Vagina (tissue), 2 donors: Measurements from ENCODE around the gene POLDIP3. TPM values are rescaled to one million over a fixed set of nuclear protein-coding genes. Genes with fewer than 3 reads are reported as not detected.

Experiments
- DNase-seq, 2 donors: peaks; one replicate each; pipeline ENCODE4 v3.0.0-alpha.2; 2017; ENCODE audit errors: extremely low spot score in 2 of 2
- H3K27ac ChIP-seq: fragments of 200-600 bp; sonication (generic); one replicate; pipeline ENCODE4 v1.5.1; 2019
- H3K27me3 ChIP-seq: fragments of 200-600 bp; sonication (generic); one replicate; pipeline ENCODE4 v1.5.1; 2019
- H3K36me3 ChIP-seq, 2 donors: fragments of 200-600 bp; sonication (generic); one replicate each; pipeline ENCODE4 v1.5.1; 2017 to 2019
- H3K4me1 ChIP-seq: fragments of 200-600 bp; sonication (generic); one replicate; pipeline ENCODE4 v1.5.1; 2019
- H3K4me3 ChIP-seq, 2 donors: fragments of 200-600 bp; sonication (generic); 1 replicate in 1 of 2; 2 replicates in 1 of 2; pipeline ENCODE4 v1.5.1; 2016 to 2019
- H3K9me3 ChIP-seq: fragments of 200-600 bp; sonication (generic); one replicate; pipeline ENCODE4 v1.5.1; 2019
- POLR2A ChIP-seq, 2 donors: fragments of 450-650 bp; IDR thresholded peaks; one replicate each; pipeline ENCODE4 v1.6.1; 2017; ENCODE audit warnings: antibody characterized with exemption in 2 of 2, mild to moderate bottlenecking in 2 of 2, moderate library complexity in 2 of 2
- POLR2AphosphoS5 ChIP-seq, 2 donors: sonication (generic); formaldehyde crosslinking; IDR thresholded peaks; one replicate each; pipeline ENCODE4 v1.9.0; 2017; ENCODE audit warnings: antibody characterized with exemption in 2 of 2, mild to moderate bottlenecking in 2 of 2, low read depth in 1 of 2; ENCODE audit not compliant: insufficient read depth in 1 of 2
- intact Hi-C: fragments of 100-400 bp; cut with DNase I; formaldehyde crosslinking; loops from one replicate; pipeline ENCODE4 v1.15.1; 2023
- total RNA-seq: library from RNA; depleted of rRNA; stranded (reverse); fragments of >200 nt; gene quantifications from one replicate; pipeline ENCODE4 v1.2.3, GENCODE V29; 2016
- TF ChIP-seq, protein P1 (sequence below), 3 experiments: fragments of 450-650 bp in 2 of 3; fragments of 200-600 bp in 1 of 3; sonication (generic) in 1 of 3; IDR thresholded peaks; one replicate each; pipeline ENCODE4 v1.5.1; 2017 to 2019; ENCODE audit warnings: antibody characterized with exemption in 3 of 3, mild to moderate bottlenecking in 2 of 3, moderate library complexity in 2 of 3

The POLDIP3 gene
- total RNA-seq, 1 donor from 2014 or later = 34.9 TPM

DNA sequence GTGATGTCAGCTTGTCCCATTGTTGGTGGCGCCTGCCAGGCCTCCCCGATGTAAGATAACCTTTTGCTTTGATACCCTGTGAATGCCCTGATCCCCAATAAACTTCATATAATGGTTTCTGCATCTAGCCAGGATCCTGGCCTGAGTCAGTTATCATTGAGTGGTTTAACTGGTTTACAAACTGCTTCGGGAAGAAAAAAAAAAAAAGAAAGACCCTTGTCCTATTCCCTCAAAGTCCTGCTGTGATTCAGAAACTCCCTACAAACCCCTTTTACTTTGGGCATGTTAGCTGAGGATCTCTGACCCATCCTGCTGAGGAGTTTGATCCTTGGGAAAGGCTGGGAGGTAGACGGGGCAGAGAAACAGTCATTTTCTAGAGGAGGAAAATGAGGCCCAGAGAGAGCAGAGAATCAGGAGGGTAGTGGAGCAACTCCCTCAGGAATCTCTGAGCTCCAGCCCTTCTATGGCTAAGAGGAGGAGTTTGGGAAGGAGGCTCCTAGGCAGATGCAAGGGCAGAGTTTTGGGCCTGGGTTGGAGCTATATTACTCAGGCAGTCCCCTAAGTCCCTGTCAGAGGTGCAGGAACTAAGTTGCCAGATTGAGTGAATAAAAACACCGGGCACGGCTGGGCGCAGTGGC is 39.9 kb upstream of the POLDIP3 start:
- Histone ChIP-seq H3K36me3 (no peaks in the 10 kb centered on the region), H3K9me3 (no peaks in the 10 kb centered on the region), H3K27me3 (no peaks in the 10 kb centered on the region), H3K4me3 (no peak overlapping the region), H3K27ac (no peak overlapping the region), H3K4me1 (peaks cover 4% of the 10 kb centered on the region)
- intact Hi-C loops = no loop called here
- DNase-seq = no peak
- TF ChIP-seq POLR2A (IDR thresholded peaks at IDR 0.05) (no peak), POLR2AphosphoS5 (IDR thresholded peaks at IDR 0.05; ENCODE audit: insufficient read depth in 1 of 2, low read depth in 1 of 2) (no peak)
- TF ChIP-seq, protein P1, sequence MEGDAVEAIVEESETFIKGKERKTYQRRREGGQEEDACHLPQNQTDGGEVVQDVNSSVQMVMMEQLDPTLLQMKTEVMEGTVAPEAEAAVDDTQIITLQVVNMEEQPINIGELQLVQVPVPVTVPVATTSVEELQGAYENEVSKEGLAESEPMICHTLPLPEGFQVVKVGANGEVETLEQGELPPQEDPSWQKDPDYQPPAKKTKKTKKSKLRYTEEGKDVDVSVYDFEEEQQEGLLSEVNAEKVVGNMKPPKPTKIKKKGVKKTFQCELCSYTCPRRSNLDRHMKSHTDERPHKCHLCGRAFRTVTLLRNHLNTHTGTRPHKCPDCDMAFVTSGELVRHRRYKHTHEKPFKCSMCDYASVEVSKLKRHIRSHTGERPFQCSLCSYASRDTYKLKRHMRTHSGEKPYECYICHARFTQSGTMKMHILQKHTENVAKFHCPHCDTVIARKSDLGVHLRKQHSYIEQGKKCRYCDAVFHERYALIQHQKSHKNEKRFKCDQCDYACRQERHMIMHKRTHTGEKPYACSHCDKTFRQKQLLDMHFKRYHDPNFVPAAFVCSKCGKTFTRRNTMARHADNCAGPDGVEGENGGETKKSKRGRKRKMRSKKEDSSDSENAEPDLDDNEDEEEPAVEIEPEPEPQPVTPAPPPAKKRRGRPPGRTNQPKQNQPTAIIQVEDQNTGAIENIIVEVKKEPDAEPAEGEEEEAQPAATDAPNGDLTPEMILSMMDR (IDR thresholded peaks at IDR 0.05) = no peak

DNA sequence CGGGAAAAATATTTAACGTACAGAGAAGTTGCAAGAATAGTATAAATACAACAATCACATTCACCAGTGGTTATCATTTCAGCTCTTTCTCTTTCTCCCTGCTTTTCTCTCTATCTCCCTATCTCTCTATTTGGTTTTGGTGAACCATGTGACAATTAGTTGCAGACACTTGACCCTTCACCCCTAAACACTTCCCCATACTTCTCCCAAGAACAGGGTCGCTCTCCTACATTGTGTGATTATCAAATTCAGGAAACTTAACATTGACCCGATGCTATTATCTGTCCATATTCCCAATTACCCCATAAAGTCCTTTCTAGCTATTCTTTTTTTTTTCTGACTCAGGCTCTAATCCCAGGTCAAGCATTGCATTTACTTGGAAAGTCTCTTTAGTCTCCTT is 39.3 kb upstream of the POLDIP3 start:
- DNase-seq = no peak
- intact Hi-C loops = no loop called here
- H3K36me3 ChIP-seq = no peaks in the 10 kb centered on the region
- no peak for TF ChIP-seq POLR2A (IDR thresholded peaks at IDR 0.05)
- TF ChIP-seq POLR2AphosphoS5 (IDR thresholded peaks at IDR 0.05; ENCODE audit: insufficient read depth in 1 of 2, low read depth in 1 of 2) = no peak
- TF ChIP-seq, protein P1 (IDR thresholded peaks at IDR 0.05) = no peak
- no peaks in the 10 kb centered on the region for H3K9me3 ChIP-seq
- H3K4me1 ChIP-seq = peaks cover 6% of the 10 kb centered on the region
- no peak overlapping the region for H3K27ac ChIP-seq
- no peaks in the 10 kb centered on the region for H3K27me3 ChIP-seq
- H3K4me3 ChIP-seq = no peak overlapping the region

DNA sequence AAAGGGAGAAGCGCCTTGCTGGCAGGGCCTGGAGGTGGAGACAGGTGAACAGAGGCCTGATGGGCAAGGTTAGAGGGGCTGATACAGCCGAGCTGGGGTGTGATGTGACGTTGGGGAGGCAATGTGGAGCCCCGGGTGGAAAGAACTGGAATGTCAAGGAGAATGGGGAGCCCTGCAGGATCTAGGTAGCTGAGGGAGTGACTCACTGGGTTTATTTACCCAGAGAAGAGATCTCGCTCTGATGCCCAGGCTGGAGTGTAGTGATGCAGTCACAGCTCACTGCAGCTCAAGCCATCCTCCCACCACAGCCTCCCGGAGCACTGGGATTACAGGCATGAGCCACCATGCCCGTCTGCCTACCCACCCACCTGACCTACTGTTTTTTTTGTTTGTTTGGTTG is 36.5 kb upstream of the POLDIP3 start:
- H3K4me1 ChIP-seq = peaks cover 29% of the 10 kb centered on the region
- no peaks in the 10 kb centered on the region for H3K27me3 ChIP-seq
- no peak overlapping the region for H3K4me3 ChIP-seq
- no peaks in the 10 kb centered on the region for H3K9me3 ChIP-seq
- intact Hi-C loops = no loop called here
- TF ChIP-seq POLR2A (IDR thresholded peaks at IDR 0.05) = no peak
- TF ChIP-seq, protein P1 (IDR thresholded peaks at IDR 0.05) = no peak
- TF ChIP-seq POLR2AphosphoS5 (IDR thresholded peaks at IDR 0.05; ENCODE audit: insufficient read depth in 1 of 2, low read depth in 1 of 2) = no peak
- no peak overlapping the region for H3K27ac ChIP-seq
- no peaks in the 10 kb centered on the region for H3K36me3 ChIP-seq
- no peak for DNase-seq

DNA sequence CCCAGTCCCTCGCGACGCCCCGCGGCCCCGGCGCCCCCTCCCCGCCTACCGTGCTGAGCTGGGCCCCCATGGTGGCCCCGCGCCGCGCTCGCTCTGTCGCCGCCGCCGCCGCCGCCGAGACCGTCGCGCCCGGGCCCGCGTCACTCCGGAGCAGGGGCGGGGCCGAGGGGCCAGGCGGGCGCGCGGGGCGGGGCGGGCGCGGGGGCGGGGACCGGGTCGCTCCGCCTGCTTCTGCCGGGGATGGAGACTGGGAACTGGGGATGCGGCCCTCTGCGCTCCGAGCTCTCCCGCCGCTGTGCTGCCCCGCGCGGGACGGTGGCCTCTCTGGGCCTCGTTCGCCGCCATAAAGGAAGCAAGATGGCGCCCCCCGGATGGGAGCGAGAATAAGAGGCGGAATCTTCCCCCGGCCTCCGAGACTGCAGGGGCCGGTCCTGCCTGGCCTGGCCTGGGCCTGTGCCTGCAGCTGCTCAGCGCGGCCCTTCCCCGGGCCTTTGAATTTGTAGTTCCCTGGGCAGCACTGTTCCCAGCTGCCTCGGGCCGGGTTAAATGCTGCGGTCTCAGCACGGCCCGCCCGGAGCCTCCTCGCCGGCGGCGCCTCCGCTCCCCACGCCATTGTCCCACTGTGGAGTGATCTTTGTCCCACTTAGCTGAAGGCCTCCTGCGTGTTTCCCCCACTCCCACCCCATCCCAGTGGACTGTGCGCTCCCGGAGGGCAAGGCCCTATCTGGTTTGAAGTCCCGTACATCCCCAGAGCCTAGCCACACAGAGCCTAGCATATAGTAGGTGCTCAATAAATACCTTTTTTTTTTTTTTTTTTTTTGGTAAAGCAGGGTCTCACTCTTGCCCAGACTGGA is 34.8 kb upstream of the POLDIP3 start, which contains the start of gene CYB5R3:
Gene CYB5R3 (minus strand): TSS at position 147 of the 854 bp plus-strand sequence. CDS start 77 bp downstream, at position 70.
- no peak for DNase-seq
- Histone ChIP-seq H3K36me3 (no peaks in the 10 kb centered on the region), H3K27ac (peak within 1 kb of the TSS; percentile 99), H3K4me1 (peaks cover 46% of the 10 kb centered on the region), H3K4me3 (peak within 1 kb of the TSS; percentile 90 to 100), H3K9me3 (no peaks in the 10 kb centered on the region), H3K27me3 (no peaks in the 10 kb centered on the region)
- TF ChIP-seq, protein P1 (IDR thresholded peaks at IDR 0.05) = no peak
- TF ChIP-seq POLR2A (IDR thresholded peaks at IDR 0.05) (peak in 1 of 2 donors; percentile 59), POLR2AphosphoS5 (IDR thresholded peaks at IDR 0.05; ENCODE audit: insufficient read depth in 1 of 2, low read depth in 1 of 2) (peak in 1 of 2 donors; percentile 81)
- intact Hi-C loops = no loop called here
